ENCODE measurements around the gene HAT1.

The HAT1 gene, protein sequence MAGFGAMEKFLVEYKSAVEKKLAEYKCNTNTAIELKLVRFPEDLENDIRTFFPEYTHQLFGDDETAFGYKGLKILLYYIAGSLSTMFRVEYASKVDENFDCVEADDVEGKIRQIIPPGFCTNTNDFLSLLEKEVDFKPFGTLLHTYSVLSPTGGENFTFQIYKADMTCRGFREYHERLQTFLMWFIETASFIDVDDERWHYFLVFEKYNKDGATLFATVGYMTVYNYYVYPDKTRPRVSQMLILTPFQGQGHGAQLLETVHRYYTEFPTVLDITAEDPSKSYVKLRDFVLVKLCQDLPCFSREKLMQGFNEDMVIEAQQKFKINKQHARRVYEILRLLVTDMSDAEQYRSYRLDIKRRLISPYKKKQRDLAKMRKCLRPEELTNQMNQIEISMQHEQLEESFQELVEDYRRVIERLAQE

DNA sequence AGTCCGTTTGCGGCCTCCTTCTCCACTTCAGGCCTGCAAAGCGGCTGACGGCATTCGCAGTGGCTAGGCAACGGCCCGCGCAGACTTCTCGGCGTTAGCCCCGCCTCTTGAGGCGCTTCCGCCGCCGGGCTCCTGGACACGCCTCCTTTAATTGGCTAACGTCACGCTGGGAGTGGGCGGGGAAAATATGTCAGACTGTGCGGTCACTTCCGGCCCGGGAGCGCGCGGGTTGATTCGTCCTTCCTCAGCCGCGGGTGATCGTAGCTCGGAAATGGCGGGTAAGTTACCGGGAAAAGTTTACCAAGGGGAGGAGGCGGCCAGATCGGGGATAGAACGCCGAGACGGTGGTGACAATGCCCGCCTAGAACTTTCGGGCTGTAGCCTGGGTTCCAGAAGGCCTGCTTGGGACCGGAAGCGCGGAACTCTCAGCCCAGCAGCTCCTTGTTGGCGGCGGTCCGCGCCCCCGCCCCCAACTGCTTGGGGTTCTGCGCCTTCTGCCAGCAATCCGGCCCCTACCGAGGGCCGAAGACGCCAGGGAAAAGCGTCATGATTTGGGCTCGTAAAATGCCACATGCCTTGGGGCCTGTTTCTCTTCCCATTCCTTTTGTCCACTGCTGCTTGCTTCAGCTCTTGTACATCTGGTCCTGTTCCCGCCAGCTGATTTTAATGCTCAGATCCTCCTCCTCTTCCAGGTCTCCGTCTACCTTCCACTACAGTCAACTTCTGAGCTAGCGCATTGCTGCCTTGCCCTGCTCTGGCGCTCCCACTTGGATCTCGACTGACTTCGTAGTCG is at the start of gene HAT1:
Gene HAT1 (plus strand): TSS at position 232 of the 793 bp plus-strand sequence. CDS start 40 bp downstream, at position 272.
- peak; percentile 98 for DNase-seq (ENCODE audit: low read depth, low spot score)
- in situ Hi-C loops (cut with HindIII; ENCODE audit: low sequenced_read_pairs) = no loop called here

DNA sequence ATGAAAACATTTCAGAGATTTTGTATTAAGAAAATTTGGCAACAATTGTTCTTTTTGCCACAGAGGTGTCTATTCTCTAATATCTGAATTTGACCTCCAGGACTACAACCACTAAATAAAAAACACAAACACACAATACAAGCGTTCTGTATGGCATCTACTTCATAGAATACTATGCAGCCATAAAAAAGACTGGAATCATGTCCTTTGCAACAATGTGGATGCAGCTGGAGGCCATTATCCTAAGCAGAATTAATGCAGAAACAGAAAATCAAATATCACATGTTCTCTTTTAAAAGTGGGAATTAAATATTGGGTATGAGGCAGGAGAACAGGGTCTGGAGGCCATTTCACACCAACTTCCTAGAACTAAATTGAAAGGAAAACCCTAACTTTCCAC is 47.7 kb upstream of the HAT1 start:
- in situ Hi-C loops (cut with HindIII; ENCODE audit: low sequenced_read_pairs) = no loop called here
- no peak overlapping the region for H3K4me3 ChIP-seq (ENCODE audit: low read depth, low read length)
- TF ChIP-seq, protein P1, sequence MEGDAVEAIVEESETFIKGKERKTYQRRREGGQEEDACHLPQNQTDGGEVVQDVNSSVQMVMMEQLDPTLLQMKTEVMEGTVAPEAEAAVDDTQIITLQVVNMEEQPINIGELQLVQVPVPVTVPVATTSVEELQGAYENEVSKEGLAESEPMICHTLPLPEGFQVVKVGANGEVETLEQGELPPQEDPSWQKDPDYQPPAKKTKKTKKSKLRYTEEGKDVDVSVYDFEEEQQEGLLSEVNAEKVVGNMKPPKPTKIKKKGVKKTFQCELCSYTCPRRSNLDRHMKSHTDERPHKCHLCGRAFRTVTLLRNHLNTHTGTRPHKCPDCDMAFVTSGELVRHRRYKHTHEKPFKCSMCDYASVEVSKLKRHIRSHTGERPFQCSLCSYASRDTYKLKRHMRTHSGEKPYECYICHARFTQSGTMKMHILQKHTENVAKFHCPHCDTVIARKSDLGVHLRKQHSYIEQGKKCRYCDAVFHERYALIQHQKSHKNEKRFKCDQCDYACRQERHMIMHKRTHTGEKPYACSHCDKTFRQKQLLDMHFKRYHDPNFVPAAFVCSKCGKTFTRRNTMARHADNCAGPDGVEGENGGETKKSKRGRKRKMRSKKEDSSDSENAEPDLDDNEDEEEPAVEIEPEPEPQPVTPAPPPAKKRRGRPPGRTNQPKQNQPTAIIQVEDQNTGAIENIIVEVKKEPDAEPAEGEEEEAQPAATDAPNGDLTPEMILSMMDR (IDR thresholded peaks at IDR 0.05; ENCODE audit: low read depth, low read length) = no peak
- DNase-seq (ENCODE audit: low read depth, low spot score) = no peak

More for the DNA sequence above, at the start of gene HAT1:
- H3K4me3 ChIP-seq (ENCODE audit: low read depth, low read length) = peak within 1 kb of the TSS; percentile 96
- TF ChIP-seq, protein P1 (IDR thresholded peaks at IDR 0.05; ENCODE audit: low read depth, low read length) = no peak

DNA sequence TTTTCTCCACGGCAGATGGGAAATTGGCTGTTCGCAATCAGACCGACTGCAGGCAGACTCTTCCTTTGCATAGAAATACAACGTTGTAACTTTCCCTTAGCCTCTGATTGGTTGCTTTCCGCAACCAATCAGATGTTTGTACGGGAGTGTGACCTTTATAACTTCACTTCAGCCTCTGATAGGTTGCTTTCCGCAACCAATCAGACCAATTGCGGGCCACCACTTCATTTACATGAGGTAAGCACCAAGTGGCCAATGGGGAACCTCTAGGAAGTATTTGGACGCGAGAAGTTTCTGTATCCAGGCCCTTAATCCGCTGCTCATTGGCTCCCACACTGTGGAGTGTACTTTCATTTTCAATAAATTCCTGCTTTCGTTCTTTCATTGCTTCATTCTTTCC is 47.3 kb upstream of the HAT1 start:
- TF ChIP-seq, protein P1 (IDR thresholded peaks at IDR 0.05; ENCODE audit: low read depth, low read length) = no peak
- DNase-seq (ENCODE audit: low read depth, low spot score) = no peak
- no peak overlapping the region for H3K4me3 ChIP-seq (ENCODE audit: low read depth, low read length)
- in situ Hi-C loops (cut with HindIII; ENCODE audit: low sequenced_read_pairs) = no loop called here

DNA sequence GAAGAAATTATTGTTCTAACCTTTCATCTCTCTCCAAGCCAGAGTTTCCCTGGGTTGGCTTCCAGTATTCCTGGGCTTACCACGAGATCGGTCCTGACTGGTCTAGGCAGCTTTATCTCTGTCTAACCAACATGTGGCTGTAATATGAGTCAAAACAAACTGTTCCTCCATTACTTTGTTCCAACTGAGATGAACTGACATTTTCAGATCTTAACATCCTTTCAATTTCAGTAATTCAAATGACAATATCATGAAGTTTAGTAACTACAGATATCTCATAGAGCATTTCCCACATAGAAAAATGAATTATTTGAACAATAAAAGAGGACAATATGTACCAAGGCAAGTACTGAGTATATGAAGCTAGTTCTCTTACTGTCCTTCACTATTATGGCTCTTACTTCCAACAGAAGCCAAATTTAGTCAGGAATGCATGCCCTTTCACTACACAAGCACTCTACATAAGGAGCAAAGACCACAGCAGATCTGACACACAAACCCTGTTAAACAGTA is 43.7 kb upstream of the HAT1 start:
- in situ Hi-C loops (cut with HindIII; ENCODE audit: low sequenced_read_pairs) = no loop called here
- no peak overlapping the region for H3K4me3 ChIP-seq (ENCODE audit: low read depth, low read length)
- TF ChIP-seq, protein P1 (IDR thresholded peaks at IDR 0.05; ENCODE audit: low read depth, low read length) = no peak
- DNase-seq (ENCODE audit: low read depth, low spot score) = peak; percentile 83

DNA sequence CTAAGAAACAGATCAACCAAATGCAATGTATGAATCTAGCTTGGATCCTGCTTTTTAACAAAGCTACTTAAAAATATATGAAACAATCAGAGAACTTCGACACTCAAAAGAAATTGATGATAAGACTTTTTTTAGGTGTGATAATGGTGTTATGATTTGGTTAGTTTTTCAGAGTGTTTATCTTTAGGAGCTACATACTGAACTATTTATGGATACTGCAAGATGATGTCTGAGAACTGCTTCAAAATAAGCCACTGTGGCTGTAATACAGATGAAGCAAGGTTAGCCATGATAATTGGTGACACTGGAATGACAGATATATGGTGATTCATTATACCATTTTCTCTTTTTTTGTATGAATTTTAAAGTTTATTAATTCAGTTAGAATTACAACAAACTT is 42.4 kb upstream of the HAT1 start:
- TF ChIP-seq, protein P1 (IDR thresholded peaks at IDR 0.05; ENCODE audit: low read depth, low read length) = no peak
- in situ Hi-C loops (cut with HindIII; ENCODE audit: low sequenced_read_pairs) = no loop called here
- DNase-seq (ENCODE audit: low read depth, low spot score) = no peak
- H3K4me3 ChIP-seq (ENCODE audit: low read depth, low read length) = no peak overlapping the region

DNA sequence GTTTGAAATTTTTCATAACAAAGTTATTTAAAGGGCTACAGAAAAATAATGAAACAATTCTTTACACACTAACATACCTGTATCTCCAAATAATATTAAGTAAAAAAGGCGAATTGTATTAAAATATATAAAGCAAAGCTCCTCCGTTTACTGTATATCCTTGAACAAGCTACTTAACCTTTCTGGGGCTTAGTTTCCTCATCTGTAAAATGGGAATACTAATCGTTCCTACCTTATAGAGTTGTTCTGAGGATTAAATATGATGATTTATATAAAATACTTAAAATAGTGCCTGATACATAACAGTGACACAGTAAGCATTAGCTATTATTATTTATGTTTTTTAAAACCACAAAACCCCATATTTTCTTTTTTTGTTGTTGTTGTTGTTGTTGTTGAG is 41.5 kb upstream of the HAT1 start:
- DNase-seq (ENCODE audit: low read depth, low spot score) = no peak
- H3K4me3 ChIP-seq (ENCODE audit: low read depth, low read length) = no peak overlapping the region
- in situ Hi-C loops (cut with HindIII; ENCODE audit: low sequenced_read_pairs) = no loop called here
- TF ChIP-seq, protein P1 (IDR thresholded peaks at IDR 0.05; ENCODE audit: low read depth, low read length) = no peak
